ENCODE results near the gene FUT2.
A peak's percentile ranks its signal among the peaks of the same experiment; 100 is the strongest.
"Not testable (repeated sequence)": the region's sequence is repeated elsewhere in the genome, so short reads cannot be mapped to it uniquely, and the experiment has no call there.

Gene FUT2

DNA sequence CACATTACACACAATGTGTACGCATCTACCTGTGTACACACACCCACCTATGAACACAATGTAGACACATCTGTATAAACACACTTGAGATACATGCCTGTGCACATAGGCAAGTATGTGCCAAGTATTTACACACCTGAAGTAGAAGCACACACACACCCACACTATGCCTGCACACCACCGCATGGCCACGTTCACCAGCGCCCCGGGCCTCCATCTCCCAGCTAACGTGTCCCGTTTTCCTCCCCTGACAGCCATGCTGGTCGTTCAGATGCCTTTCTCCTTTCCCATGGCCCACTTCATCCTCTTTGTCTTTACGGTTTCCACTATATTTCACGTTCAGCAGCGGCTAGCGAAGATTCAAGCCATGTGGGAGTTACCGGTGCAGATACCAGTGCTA lies 6.9 kb downstream of the FUT2 start:
- no peak for DNase-seq (ENCODE audit: low spot score)

- no peak for DNase-seq (ENCODE audit: low spot score)
These were observed 7.5 kb downstream of the FUT2 start for GRCh38 chr19:48703316-48703715.

GRCh38 chr19:48705431-48705830 lies 9.7 kb downstream of the FUT2 start:
- DNase-seq (ENCODE audit: low spot score), result no peak

DNA sequence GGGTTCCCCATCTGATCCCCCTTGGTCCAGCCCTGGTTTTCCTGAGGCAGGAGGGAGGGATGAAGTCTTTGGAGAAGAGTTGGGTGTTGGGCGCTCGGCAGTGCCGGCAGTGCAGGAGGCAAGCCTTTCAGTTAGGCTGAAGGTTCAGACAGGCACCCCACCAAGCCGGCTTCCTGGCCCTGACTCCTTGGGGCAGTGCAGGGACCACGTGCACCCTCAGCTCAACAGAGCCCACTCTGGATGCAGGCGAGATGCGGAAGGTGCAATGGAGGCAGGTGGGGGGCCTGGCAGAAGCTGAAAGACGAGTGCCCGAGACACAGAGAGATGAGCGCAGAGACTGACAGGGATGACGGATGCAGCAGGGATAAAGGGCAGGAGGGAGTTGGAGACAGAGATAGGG lies 12.7 kb downstream of the FUT2 start:
- no peak for DNase-seq (ENCODE audit: low spot score)

- DNase-seq (ENCODE audit: low spot score), result no peak
These were observed 15.4 kb downstream of the FUT2 start for GRCh38 chr19:48711106-48711662.

GRCh38 chr19:48713041-48713863 lies 17.5 kb downstream of the FUT2 start:
- no peak for DNase-seq (ENCODE audit: low spot score)

DNA sequence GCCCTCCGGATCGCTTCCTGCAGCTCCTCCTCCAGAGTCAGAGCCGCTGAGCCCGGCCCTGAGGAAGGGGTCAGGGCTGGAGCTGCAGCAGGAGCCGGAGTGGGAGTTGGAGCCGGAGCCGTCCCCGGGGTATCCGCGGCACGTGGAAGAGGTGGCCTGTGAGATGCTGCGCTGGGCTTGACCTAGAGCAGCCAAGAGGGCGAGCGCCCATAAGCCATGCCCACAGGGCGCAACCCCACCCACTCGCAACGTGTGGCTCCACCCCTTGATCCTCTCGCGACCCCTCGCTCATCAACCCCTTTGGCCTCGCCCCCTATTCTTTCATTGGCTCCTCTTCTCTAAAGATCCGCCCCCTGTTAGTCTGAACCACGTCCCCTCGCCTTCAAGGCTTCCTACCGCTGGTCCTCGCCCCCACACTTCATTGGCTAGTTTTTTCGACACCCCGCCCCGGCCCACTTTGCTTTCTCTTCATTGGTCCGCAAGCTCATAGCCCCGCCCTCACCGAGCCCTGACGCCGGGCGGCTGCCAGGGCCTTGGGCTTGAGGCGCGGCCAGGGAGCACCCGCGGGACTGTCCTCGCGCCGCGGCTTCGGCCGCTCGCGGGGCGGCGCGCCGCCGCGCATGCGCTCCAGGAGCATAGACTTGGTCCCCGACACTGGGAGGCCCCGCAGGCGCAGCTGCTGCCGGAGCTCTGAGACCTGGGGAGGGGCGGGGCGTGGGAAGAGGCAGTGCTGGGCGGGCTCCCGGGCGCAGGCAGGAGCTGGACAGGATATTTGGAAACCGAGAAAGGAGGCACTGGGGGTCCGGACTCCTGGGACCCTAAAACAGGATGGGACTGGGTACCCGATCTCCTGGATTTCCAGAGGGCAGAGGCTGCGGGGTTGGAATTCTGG lies 18.3 kb downstream of the FUT2 start:
- peak; percentile 99 for DNase-seq (ENCODE audit: low spot score)

DNA sequence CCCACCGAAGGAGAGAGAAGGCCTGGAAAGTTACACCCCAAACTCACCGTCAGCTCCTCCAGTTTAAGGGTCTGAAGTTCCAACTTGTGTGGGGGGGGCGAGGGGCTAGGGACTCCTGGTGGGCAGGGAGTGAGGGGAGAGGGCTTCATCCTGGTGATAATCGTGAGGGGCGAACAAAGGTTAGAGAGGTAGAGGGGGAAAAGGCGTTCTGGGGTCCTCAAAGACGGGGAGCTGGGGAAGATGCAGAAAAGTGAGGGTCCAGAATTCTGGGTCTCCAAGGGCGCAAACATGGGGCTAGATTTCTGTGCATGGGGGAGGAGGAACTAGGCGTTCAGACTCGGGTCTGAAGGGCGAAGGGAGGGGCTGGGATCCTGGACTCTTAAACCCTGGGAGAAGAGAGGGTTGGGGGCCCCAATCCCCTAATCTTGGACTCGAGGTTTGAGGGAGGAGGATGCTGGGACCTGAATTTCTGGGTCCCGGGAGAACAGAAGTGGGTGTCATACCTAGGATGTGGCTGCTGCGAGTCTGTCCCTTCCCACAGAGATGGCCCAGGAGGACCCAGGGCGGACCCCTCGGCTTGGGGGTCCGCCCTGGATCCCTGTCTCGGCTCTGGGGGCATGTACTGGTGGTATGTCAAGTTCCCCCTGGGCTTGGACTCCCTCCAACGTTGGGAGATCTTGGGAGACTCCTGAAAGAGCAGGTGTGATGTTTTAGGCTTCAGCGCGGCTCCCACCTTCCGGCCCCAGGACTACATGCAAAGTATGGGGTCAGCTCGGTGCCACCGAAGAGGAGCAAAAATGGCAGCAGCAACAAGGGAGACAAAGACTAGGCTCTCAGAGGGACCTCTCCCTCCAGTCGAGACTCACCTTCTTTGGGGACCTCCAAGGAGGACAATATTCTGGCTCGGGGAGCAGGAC lies 19.2 kb downstream of the FUT2 start:
- DNase-seq (ENCODE audit: low spot score), result no peak

GRCh38 chr19:48715681-48716171 lies 20.0 kb downstream of the FUT2 start:
- no peak for DNase-seq (ENCODE audit: low spot score)

GRCh38 chr19:48716562-48717291 lies 21.0 kb downstream of the FUT2 start:
- DNase-seq (ENCODE audit: low spot score), result peak; percentile 55

- DNase-seq (ENCODE audit: low spot score), result not testable (repeated sequence)
These were observed 22.3 kb downstream of the FUT2 start for GRCh38 chr19:48718106-48718505.

- DNase-seq (ENCODE audit: low spot score), result no peak
These were observed 23.0 kb downstream of the FUT2 start for GRCh38 chr19:48718711-48719231.

DNA sequence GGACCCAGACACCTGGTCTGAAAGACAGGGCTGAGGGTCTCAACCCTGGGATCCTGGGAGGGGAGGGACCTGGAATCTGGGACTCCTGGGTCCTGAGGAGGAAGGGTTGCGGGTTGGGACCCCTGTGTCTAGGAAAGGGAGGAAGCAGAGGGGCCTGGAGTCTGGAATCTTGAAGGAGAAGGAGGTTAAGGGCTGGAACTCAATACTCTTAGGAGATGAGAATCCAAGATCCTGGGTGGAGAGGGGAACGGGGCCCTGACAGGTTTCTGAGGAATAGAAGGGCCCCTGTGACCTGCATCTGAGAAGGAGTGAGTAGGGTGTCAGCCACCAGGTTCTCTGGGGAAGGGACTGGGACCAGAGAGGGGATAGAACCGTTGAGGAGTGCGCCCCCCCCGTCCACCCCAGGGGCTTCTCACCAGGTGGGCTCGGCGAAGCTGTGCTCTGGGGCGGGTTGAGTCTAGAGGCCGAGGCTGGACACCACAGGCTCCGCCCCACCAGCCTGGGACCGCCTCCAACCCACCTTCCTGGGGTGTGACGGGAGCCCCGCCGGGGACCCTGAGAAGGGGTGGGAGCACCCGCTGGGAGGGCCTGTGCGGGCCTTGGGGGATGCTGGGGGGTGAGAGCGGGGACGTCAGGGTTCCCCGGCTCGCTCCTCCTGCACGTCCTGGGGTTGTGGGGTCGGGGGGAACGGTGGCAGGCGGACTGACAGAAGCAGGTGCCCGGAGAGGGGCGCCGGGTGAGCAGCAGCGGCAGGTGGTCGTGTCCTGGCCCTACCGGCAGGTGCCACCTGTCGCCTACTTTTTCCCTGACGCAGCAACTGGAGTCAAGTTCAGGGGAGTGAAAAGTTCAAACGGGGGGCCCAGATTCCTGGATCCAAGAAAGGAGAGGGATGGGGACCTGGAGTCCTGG lies 23.7 kb downstream of the FUT2 start, which contains the start of gene MAMSTR:
Gene MAMSTR, minus strand, starts transcription at position 463 of the 909 bp plus-strand sequence. CDS start 694 bp downstream, outside the sequence.
- no peak for DNase-seq (ENCODE audit: low spot score)

DNA sequence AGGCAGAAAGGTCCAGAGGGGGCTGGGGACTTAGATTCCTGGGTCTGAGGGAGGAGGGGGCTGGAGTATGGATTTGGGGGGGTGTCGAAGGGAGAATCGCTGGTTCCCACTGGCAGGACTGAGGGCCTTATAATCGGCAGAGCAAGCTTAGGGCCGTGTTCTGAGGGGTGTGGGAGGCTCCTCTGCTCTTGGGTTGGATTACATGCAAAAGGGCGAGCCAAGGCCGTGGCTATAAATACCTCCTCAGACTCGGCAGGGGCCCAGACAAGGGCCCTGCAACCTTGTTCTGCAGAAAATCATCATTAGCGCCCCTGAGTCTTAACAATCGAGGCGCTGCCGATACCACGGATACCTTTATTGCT lies 24.5 kb downstream of the FUT2 start:
- DNase-seq (ENCODE audit: low spot score), result no peak

- DNase-seq (ENCODE audit: low spot score), result peak; percentile 97
These were observed 25.0 kb downstream of the FUT2 start for GRCh38 chr19:48720613-48721296.

DNA sequence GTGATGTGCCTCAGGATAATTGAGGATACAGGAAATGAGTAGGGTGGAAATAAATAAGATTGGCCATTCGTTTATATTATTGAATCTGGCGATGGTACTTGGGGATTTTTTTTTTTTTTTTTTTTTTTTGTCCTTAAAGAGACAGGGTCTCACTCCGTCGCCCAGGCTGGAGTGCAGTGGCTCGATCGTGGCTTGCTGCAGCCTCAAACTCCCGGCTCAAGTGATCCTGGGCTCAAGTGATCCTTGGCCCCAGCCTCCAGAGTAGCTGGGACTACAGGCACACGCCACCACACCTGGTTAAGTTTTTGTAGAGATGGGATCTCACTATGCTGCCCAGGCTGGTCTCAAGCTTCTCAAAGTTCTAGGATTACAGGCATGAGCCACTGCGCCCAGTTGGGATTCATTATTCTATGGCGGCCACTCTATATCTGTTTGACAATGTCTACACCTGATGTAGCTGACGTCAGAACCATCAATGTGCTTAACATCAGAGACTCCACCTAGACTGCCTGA lies 26.5 kb downstream of the FUT2 start:
- no peak for DNase-seq (ENCODE audit: low spot score)

- DNase-seq (ENCODE audit: low spot score), result peak; percentile 65
These were observed 29.3 kb downstream of the FUT2 start for GRCh38 chr19:48724796-48725753.
